ENCODE measurements around the gene CHCHD6. TPM values are rescaled to one million over a fixed set of nuclear protein-coding genes. Genes with fewer than 3 reads are reported as not detected.

CHCHD6 gene
- total RNA-seq, 1 experiment from 2014 or later = 40.9 TPM

DNA sequence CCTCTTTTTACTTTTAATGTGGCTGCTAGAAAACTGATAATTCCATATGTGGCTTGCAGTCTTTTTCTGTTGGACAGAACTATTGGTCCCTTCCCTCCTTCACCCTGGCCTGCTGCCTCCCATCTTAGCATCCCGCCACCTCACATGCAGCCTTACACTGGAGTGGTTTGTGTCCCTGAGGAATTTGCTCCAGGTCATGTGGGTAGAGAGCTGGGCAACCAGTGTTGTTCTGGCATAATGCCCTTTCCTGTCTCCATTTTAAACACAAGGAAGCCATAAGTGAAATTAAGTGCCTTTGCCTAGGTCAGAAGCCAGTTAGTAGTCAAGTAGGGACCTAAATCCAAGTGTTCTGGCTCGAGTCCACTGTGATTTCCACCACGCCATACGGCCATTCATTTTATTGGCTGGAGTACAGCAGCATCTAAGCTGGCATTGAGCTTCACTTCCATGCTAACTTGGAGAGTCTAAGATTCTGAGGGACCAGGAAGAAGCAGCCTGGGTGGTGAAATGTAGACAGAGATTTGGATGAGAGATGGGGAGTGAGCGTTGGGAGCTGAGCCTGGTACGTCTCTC is 232.9 kb downstream of the CHCHD6 start (continued):
- TF ChIP-seq USF2 (CRISPR knock-in tag; IDR thresholded peaks at IDR 0.05) (no peak), ZNF532 (CRISPR knock-in tag; IDR thresholded peaks at IDR 0.05; ENCODE audit: borderline replicate concordance) (no peak), TP53 (CRISPR knock-in tag; IDR thresholded peaks at IDR 0.05) (no peak), NFE2L1 (CRISPR knock-in tag; IDR thresholded peaks at IDR 0.05) (no peak), AFF4 (CRISPR knock-in tag; IDR thresholded peaks at IDR 0.05; ENCODE audit: borderline replicate concordance) (no peak), TCF7 (CRISPR knock-in tag; IDR thresholded peaks at IDR 0.05; ENCODE audit: low read depth) (no peak), ZNF219 (CRISPR knock-in tag; IDR thresholded peaks at IDR 0.05; ENCODE audit: borderline replicate concordance) (no peak), JAZF1 (CRISPR knock-in tag; IDR thresholded peaks at IDR 0.05) (no peak), NFYB (CRISPR knock-in tag; conservative IDR thresholded peaks at IDR 0.05; ENCODE audit: low read depth) (no peak)
- TF ChIP-seq, protein P1, sequence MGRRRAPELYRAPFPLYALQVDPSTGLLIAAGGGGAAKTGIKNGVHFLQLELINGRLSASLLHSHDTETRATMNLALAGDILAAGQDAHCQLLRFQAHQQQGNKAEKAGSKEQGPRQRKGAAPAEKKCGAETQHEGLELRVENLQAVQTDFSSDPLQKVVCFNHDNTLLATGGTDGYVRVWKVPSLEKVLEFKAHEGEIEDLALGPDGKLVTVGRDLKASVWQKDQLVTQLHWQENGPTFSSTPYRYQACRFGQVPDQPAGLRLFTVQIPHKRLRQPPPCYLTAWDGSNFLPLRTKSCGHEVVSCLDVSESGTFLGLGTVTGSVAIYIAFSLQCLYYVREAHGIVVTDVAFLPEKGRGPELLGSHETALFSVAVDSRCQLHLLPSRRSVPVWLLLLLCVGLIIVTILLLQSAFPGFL (CRISPR knock-in tag; IDR thresholded peaks at IDR 0.05; ENCODE audit: borderline replicate concordance) = no peak
- TF ChIP-seq, protein P2, sequence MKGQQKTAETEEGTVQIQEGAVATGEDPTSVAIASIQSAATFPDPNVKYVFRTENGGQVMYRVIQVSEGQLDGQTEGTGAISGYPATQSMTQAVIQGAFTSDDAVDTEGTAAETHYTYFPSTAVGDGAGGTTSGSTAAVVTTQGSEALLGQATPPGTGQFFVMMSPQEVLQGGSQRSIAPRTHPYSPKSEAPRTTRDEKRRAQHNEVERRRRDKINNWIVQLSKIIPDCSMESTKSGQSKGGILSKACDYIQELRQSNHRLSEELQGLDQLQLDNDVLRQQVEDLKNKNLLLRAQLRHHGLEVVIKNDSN (CRISPR knock-in tag; IDR thresholded peaks at IDR 0.05) = no peak

- H3K9me3 Mint-ChIP-seq = no peaks in the 10 kb centered on the region
- CTCF ChIA-PET = interaction anchor here (0.9 to 2.3 kb wide), 5 partner anchors 39 to 258 kb away, joined by 3 to 8 read pairs (median 3); partner anchors contain the start of gene PLXNA1
- H3K4me1 Mint-ChIP-seq = peaks cover 6% of the 10 kb centered on the region
- no peak overlapping the region for H3K27ac Mint-ChIP-seq
- no peak for DNase-seq (ENCODE audit: low spot score)
- no peaks in the 10 kb centered on the region for H3K27me3 Mint-ChIP-seq (ENCODE audit: low read depth)
- ATAC-seq = no peak
- no peaks in the 10 kb centered on the region for H3K36me3 Mint-ChIP-seq
- POLR2A ChIA-PET = no interaction called here
- no peak overlapping the region for H3K4me3 Mint-ChIP-seq
- TF ChIP-seq, protein P3, sequence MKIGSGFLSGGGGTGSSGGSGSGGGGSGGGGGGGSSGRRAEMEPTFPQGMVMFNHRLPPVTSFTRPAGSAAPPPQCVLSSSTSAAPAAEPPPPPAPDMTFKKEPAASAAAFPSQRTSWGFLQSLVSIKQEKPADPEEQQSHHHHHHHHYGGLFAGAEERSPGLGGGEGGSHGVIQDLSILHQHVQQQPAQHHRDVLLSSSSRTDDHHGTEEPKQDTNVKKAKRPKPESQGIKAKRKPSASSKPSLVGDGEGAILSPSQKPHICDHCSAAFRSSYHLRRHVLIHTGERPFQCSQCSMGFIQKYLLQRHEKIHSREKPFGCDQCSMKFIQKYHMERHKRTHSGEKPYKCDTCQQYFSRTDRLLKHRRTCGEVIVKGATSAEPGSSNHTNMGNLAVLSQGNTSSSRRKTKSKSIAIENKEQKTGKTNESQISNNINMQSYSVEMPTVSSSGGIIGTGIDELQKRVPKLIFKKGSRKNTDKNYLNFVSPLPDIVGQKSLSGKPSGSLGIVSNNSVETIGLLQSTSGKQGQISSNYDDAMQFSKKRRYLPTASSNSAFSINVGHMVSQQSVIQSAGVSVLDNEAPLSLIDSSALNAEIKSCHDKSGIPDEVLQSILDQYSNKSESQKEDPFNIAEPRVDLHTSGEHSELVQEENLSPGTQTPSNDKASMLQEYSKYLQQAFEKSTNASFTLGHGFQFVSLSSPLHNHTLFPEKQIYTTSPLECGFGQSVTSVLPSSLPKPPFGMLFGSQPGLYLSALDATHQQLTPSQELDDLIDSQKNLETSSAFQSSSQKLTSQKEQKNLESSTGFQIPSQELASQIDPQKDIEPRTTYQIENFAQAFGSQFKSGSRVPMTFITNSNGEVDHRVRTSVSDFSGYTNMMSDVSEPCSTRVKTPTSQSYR (CRISPR knock-in tag; IDR thresholded peaks at IDR 0.05) = no peak
- TF ChIP-seq, protein P4, sequence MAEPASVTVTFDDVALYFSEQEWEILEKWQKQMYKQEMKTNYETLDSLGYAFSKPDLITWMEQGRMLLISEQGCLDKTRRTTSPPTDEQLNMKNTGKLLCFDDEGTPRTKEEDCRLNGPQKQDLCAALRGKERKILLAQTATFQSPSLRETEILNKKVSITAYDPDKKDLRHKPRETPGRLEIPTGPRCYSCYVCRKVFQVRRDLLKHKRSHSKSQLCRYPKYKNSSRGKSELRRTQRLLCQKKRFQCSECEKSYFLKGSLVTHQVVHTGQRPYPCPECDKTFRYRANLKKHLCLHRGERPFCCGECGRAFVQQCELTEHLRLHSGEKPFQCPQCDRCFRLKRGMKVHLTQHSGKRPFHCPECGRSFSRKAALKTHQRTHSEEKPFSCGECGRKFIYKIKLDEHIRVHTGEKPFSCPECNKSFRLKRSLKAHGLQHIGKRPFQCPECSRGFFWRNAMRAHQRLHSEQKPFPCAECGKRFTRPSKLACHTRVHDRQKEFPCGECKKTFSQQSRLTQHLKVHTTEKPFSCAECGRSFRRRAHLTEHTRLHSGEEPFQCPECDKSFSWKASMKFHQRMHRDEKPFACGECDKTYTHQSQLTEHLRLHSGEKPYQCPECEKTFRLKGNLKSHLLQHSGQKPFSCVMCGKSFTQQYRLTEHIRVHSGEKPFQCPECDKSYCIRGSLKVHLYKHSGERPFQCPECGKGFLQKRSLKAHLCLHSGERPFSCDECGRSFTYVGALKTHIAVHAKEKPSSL (CRISPR knock-in tag; conservative IDR thresholded peaks at IDR 0.05) = no peak
- TF ChIP-seq NFE2L1 (CRISPR knock-in tag; IDR thresholded peaks at IDR 0.05) (no peak), SMAD4 (CRISPR knock-in tag; IDR thresholded peaks at IDR 0.05) (no peak), ZNF138 (CRISPR knock-in tag; conservative IDR thresholded peaks at IDR 0.05) (no peak), ELF4 (CRISPR knock-in tag; IDR thresholded peaks at IDR 0.05; ENCODE audit: low read depth) (no peak), GABPB1 (CRISPR knock-in tag; IDR thresholded peaks at IDR 0.05) (no peak), ZNF416 (CRISPR knock-in tag; IDR thresholded peaks at IDR 0.05) (no peak), MXD4 (CRISPR knock-in tag; IDR thresholded peaks at IDR 0.05; ENCODE audit: borderline replicate concordance) (no peak), ZNF121 (CRISPR knock-in tag; IDR thresholded peaks at IDR 0.05) (no peak)
These were observed 233.5 kb downstream of the CHCHD6 start for GRCh38 chr3:126937533-126937932.

Measured in WTC11 (cell line).